CD14-positive monocyte (primary cell): ENCODE measurements around the gene SLC6A6. TPM values are rescaled to one million over a fixed set of nuclear protein-coding genes. Genes with fewer than 3 reads are reported as not detected.
A peak's percentile ranks its signal among the peaks of the same experiment; 100 is the strongest.

Source experiments
- DNase-seq, 3 donors: peaks; one replicate each; pipeline ENCODE4 v3.0.0-alpha.2; 2011 to 2022
- H2AFZ ChIP-seq: 2 replicates; pipeline ENCODE4 v1.6.0; 2012; ENCODE audit warnings: mild to moderate bottlenecking, low read depth, low read length, inconsistent platforms; ENCODE audit not compliant: insufficient read depth, poor library complexity, severe bottlenecking
- H3K27ac ChIP-seq, 2 donors: 1 replicate in 1 of 2; 2 replicates in 1 of 2; pipeline ENCODE4 v1.5.1; 2012 to 2013; ENCODE audit warnings: low read length in 2 of 2, control low read depth in 1 of 2, inconsistent platforms in 1 of 2, low read depth in 1 of 2, mild to moderate bottlenecking in 1 of 2
- H3K27me3 ChIP-seq, 2 donors: one replicate each; pipeline versions ENCODE4 v1.6.0 to v1.6.1; 2011 to 2013; ENCODE audit warnings: low read length in 2 of 2; ENCODE audit not compliant: control insufficient read depth in 2 of 2, insufficient read depth in 2 of 2
- H3K36me3 ChIP-seq, 2 donors: replicated peaks in 1 of 2; 1 replicate in 1 of 2; 2 replicates in 1 of 2; pipeline versions ENCODE4 v1.5.1 to v1.6.1; 2012 to 2013; ENCODE audit warnings: low read length in 2 of 2, control low read depth in 1 of 2, inconsistent platforms in 1 of 2, mild to moderate bottlenecking in 1 of 2; ENCODE audit not compliant: insufficient read depth in 2 of 2, control insufficient read depth in 1 of 2
- H3K4me1 ChIP-seq, 2 donors: 1 replicate in 1 of 2; 2 replicates in 1 of 2; pipeline versions ENCODE4 v1.5.1 to v1.6.1; 2012 to 2013; ENCODE audit warnings: low read length in 2 of 2, control low read depth in 1 of 2, inconsistent platforms in 1 of 2, mild to moderate bottlenecking in 1 of 2, moderate library complexity in 1 of 2; ENCODE audit not compliant: insufficient read depth in 2 of 2, control insufficient read depth in 1 of 2
- H3K4me2 ChIP-seq: replicated peaks from 2 replicates; pipeline ENCODE3; 2012; ENCODE audit warnings: low read length, moderate library complexity, mild to moderate bottlenecking; ENCODE audit not compliant: poor library complexity, severe bottlenecking; ENCODE audit errors: extremely low read depth
- H3K4me3 ChIP-seq, 3 experiments: fragments of 200-600 bp in 1 of 3; sonication (generic) in 1 of 3; replicated peaks in 1 of 3; 1 replicate in 2 of 3; 2 replicates in 1 of 3; pipeline ENCODE4 v1.5.1; 2011 to 2013; ENCODE audit warnings: low read length in 3 of 3, mild to moderate bottlenecking in 3 of 3, control low read depth in 2 of 3, low read depth in 2 of 3, inconsistent platforms in 1 of 3, moderate library complexity in 1 of 3
- H3K79me2 ChIP-seq: 2 replicates; pipeline ENCODE4 v1.6.0; 2012; ENCODE audit warnings: mild to moderate bottlenecking, control low read depth, inconsistent platforms, low read length, moderate library complexity; ENCODE audit not compliant: insufficient read depth
- H3K9ac ChIP-seq: 2 replicates; pipeline ENCODE4 v1.6.0; 2017; ENCODE audit warnings: low read length, mild to moderate bottlenecking; ENCODE audit not compliant: insufficient read depth, poor library complexity, severe bottlenecking
- H3K9me3 ChIP-seq, 2 donors: replicated peaks in 1 of 2; 1 replicate in 1 of 2; 2 replicates in 1 of 2; pipeline versions ENCODE4 v1.5.1 to v1.6.1; 2012 to 2013; ENCODE audit warnings: low read length in 2 of 2, control low read depth in 1 of 2; ENCODE audit not compliant: control insufficient read depth in 1 of 2, insufficient read depth in 1 of 2
- H4K20me1 ChIP-seq: 2 replicates; pipeline ENCODE4 v1.6.0; 2012; ENCODE audit warnings: mild to moderate bottlenecking, low read length, control low read depth, moderate library complexity; ENCODE audit not compliant: insufficient read depth
- H3K27ac Mint-ChIP-seq, 7 donors: one replicate each; pipeline ENCODE4 v1.8.0; 2020; ENCODE audit warnings: mild to moderate bottlenecking in 7 of 7, mixed read lengths in 7 of 7, moderate library complexity in 6 of 7, inconsistent platforms in 2 of 7
- H3K27me3 Mint-ChIP-seq, 3 donors: one replicate each; pipeline ENCODE4 v1.8.0; 2021 to 2022; ENCODE audit warnings: low read depth in 3 of 3, mild to moderate bottlenecking in 3 of 3, mixed read lengths in 3 of 3, moderate library complexity in 3 of 3, inconsistent platforms in 1 of 3
- H3K36me3 Mint-ChIP-seq, 2 donors: one replicate each; pipeline ENCODE4 v1.8.0; 2020; ENCODE audit warnings: mixed read lengths in 2 of 2, inconsistent platforms in 1 of 2, mild to moderate bottlenecking in 1 of 2
- H3K4me1 Mint-ChIP-seq: one replicate; pipeline ENCODE4 v1.8.0; 2020; ENCODE audit warnings: mild to moderate bottlenecking, mixed read lengths
- H3K4me3 Mint-ChIP-seq, 2 donors: one replicate each; pipeline ENCODE4 v1.8.0; 2020; ENCODE audit warnings: mild to moderate bottlenecking in 2 of 2, mixed read lengths in 2 of 2, moderate library complexity in 1 of 2
- H3K9me3 Mint-ChIP-seq, 7 donors: one replicate each; pipeline ENCODE4 v1.8.0; 2020 to 2022; ENCODE audit warnings: mixed read lengths in 7 of 7, mild to moderate bottlenecking in 6 of 7, moderate library complexity in 6 of 7, inconsistent platforms in 2 of 7
- WGBS: methylation state at CpG from one replicate; pipeline ENCODE4 v1.1.5; 2013; ENCODE audit warnings: missing lambda C conversion rate; ENCODE audit not compliant: insufficient coverage; 5-methylcytosine and 5-hydroxymethylcytosine counted together
- intact Hi-C, 2 donors: fragments of 100-400 bp; cut with micrococcal nuclease; formaldehyde crosslinking; loops; one replicate each; pipeline versions ENCODE4 v1.15.0 to v1.15.1; 2023
- polyA plus RNA-seq, 3 donors: library from polyadenylated mRNA; depleted of rRNA in 1 of 3; unstranded in 2 of 3; stranded (reverse) in 1 of 3; fragments of 300-500 nt in 2 of 3; fragments of >200 nt in 1 of 3; fragmentation: Illumina TruSeq in 2 of 3; gene quantifications; 1 replicate in 2 of 3; 2 replicates in 1 of 3; pipeline ENCODE4 v1.2.3, GENCODE V29; 2012 to 2021
- TF ChIP-seq, protein P1 (sequence below): fragments of 200-600 bp; IDR thresholded peaks from one replicate; pipeline ENCODE4 v1.8.0; 2022; ENCODE audit warnings: antibody characterized with exemption, mild to moderate bottlenecking

Gene SLC6A6
- polyA plus RNA-seq, 3 donors, result 18.4 to 136 (median 24.5) TPM

DNA sequence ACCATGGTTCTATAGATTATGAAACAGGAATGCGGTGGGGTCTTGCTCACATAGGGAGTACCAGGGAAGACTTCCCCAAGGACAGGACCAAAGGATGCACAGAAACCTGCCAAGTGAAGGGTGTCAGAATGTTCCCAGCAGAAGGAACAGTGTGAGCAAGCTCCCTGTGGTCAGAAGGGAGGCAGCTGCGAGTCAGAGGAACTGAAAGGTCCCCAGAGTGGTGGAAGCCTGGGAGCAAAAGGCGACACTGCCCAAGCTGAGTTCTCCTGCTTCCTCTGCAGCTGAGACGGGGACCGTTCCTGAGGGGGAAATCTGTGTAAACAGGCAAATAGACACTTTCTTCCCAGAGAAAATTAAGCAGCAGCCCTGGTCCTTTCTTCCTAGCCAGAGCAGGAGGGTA lies 14.2 kb upstream of the SLC6A6 start:
- Histone ChIP-seq H3K4me1 (peaks cover 67 to 76% of the 10 kb centered on the region in 2 donors), H2AFZ (no peak overlapping the region), H3K27me3 (no peaks in the 10 kb centered on the region), H3K79me2 (no peaks in the 10 kb centered on the region), H3K9me3 (no peaks in the 10 kb centered on the region), H3K9ac (no peak overlapping the region), H3K36me3 (no peaks in the 10 kb centered on the region), H3K27ac (peak overlapping the region; percentile 14 to 26), H3K4me3 (no peak overlapping the region), H4K20me1 (no peaks in the 10 kb centered on the region), H3K4me2 (no peak overlapping the region)
- Mint-ChIP-seq H3K36me3 (no peaks in the 10 kb centered on the region), H3K9me3 (no peaks in the 10 kb centered on the region), H3K27ac (peak overlapping the region in 5 of 7 donors; percentile 36 to 79 (median 64)), H3K4me1 (peaks cover 73% of the 10 kb centered on the region), H3K27me3 (peaks cover 1 to 11% (median 7%) of the 10 kb centered on the region in 3 donors), H3K4me3 (peak overlapping the region in 1 of 2 donors; percentile 59)
- TF ChIP-seq, protein P1, sequence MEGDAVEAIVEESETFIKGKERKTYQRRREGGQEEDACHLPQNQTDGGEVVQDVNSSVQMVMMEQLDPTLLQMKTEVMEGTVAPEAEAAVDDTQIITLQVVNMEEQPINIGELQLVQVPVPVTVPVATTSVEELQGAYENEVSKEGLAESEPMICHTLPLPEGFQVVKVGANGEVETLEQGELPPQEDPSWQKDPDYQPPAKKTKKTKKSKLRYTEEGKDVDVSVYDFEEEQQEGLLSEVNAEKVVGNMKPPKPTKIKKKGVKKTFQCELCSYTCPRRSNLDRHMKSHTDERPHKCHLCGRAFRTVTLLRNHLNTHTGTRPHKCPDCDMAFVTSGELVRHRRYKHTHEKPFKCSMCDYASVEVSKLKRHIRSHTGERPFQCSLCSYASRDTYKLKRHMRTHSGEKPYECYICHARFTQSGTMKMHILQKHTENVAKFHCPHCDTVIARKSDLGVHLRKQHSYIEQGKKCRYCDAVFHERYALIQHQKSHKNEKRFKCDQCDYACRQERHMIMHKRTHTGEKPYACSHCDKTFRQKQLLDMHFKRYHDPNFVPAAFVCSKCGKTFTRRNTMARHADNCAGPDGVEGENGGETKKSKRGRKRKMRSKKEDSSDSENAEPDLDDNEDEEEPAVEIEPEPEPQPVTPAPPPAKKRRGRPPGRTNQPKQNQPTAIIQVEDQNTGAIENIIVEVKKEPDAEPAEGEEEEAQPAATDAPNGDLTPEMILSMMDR, result no peak
- peak; percentile 47 to 59 (median 56) for DNase-seq
- 29% methylated on average over 3 of the region's 5 CpGs for WGBS
- intact Hi-C loops, result no loop called here

DNA sequence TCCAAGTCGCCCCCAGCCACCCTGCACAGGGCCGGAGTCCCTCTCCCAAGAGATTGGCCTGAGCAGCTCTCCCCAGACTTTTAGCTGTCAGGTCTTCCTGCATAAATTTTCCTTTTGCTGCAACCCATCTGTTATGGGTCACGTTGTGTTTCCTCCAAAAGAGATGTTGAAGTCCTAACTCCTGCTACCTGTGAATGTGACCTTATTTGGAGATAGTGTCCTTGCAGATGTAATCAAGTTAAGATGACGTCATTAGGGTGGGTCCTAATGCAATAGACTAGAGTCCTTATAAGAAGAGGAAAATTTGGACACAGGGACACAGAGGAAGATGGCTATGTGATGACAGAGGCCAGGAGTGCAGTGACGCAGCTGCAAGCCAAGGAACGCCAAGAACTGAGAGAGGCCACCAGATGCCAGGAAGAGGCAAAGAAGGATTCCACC lies 13.2 kb upstream of the SLC6A6 start:
- peaks cover 66% of the 10 kb centered on the region for H3K4me1 Mint-ChIP-seq
- Histone ChIP-seq H3K4me3 (no peak overlapping the region), H4K20me1 (no peaks in the 10 kb centered on the region), H3K4me2 (no peak overlapping the region), H3K9me3 (no peaks in the 10 kb centered on the region), H3K79me2 (no peaks in the 10 kb centered on the region), H3K27ac (no peak overlapping the region), H3K4me1 (peaks cover 61 to 69% of the 10 kb centered on the region in 2 donors), H3K27me3 (no peaks in the 10 kb centered on the region), H2AFZ (no peak overlapping the region), H3K36me3 (no peaks in the 10 kb centered on the region), H3K9ac (no peak overlapping the region)
- H3K27ac Mint-ChIP-seq, result no peak overlapping the region
- TF ChIP-seq, protein P1, result no peak
- H3K27me3 Mint-ChIP-seq, result peaks cover 1 to 10% (median 9%) of the 10 kb centered on the region in 3 donors
- intact Hi-C loops, result no loop called here
- DNase-seq, result no peak
- WGBS, result 87% methylated on average over 4 of the region's 6 CpGs
- no peaks in the 10 kb centered on the region for H3K36me3 Mint-ChIP-seq
- no peaks in the 10 kb centered on the region for H3K9me3 Mint-ChIP-seq
- H3K4me3 Mint-ChIP-seq, result no peak overlapping the region
